CD4-positive, alpha-beta T cell treated with Interleukin-6 at 100 ng/mL for 8 hours (primary cell): Measurements from ENCODE around the gene PARP12.

Experiments used
- DNase-seq: peaks from one replicate; pipeline ENCODE4 v3.0.0-alpha.2; 2020; ENCODE audit warnings: mixed read lengths, low spot score

The PARP12 gene

GRCh38 chr7:140014123-140014522 is 48.6 kb downstream of the PARP12 start:
- DNase-seq = no peak

GRCh38 chr7:140013676-140014075 is 49.1 kb downstream of the PARP12 start:
- no peak for DNase-seq

GRCh38 chr7:140010194-140010895 is 52.4 kb downstream of the PARP12 start:
- no peak for DNase-seq

- DNase-seq = no peak
Measured at GRCh38 chr7:140009735-140010134, 53.0 kb downstream of the PARP12 start.

- DNase-seq = no peak
Measured at GRCh38 chr7:140008755-140009610, 53.8 kb downstream of the PARP12 start.

GRCh38 chr7:140007051-140007690 is 55.6 kb downstream of the PARP12 start:
- DNase-seq = no peak

- DNase-seq = no peak
Measured at GRCh38 chr7:140006600-140006999, 56.2 kb downstream of the PARP12 start.

- no peak for DNase-seq
Measured at GRCh38 chr7:140005754-140006503, 56.8 kb downstream of the PARP12 start.

GRCh38 chr7:140005341-140005740 is 57.4 kb downstream of the PARP12 start:
- no peak for DNase-seq

GRCh38 chr7:140004672-140005071 is 58.1 kb downstream of the PARP12 start:
- no peak for DNase-seq

- peak; percentile 27 for DNase-seq
Measured at GRCh38 chr7:140003913-140004382, 58.8 kb downstream of the PARP12 start.

GRCh38 chr7:140000666-140001268 is 62.0 kb downstream of the PARP12 start:
- no peak for DNase-seq

- no peak for DNase-seq
Measured at GRCh38 chr7:139999516-139999915, 63.2 kb downstream of the PARP12 start.

- DNase-seq = no peak
Measured at GRCh38 chr7:139998572-139998971, 64.2 kb downstream of the PARP12 start.

- DNase-seq = no peak
Measured at GRCh38 chr7:139995017-139995915, 67.5 kb downstream of the PARP12 start.

GRCh38 chr7:139994356-139994755 is 68.4 kb downstream of the PARP12 start:
- DNase-seq = no peak

- no peak for DNase-seq
Measured at GRCh38 chr7:139993592-139993991, 69.2 kb downstream of the PARP12 start.

- DNase-seq = no peak
Measured at GRCh38 chr7:139993169-139993568, 69.6 kb downstream of the PARP12 start.

- DNase-seq = no peak
Measured at GRCh38 chr7:139992353-139993044, 70.3 kb downstream of the PARP12 start.

GRCh38 chr7:139991911-139992310 is 70.8 kb downstream of the PARP12 start:
- DNase-seq = no peak
